ENCODE data around the gene HIVEP3.

DNA sequence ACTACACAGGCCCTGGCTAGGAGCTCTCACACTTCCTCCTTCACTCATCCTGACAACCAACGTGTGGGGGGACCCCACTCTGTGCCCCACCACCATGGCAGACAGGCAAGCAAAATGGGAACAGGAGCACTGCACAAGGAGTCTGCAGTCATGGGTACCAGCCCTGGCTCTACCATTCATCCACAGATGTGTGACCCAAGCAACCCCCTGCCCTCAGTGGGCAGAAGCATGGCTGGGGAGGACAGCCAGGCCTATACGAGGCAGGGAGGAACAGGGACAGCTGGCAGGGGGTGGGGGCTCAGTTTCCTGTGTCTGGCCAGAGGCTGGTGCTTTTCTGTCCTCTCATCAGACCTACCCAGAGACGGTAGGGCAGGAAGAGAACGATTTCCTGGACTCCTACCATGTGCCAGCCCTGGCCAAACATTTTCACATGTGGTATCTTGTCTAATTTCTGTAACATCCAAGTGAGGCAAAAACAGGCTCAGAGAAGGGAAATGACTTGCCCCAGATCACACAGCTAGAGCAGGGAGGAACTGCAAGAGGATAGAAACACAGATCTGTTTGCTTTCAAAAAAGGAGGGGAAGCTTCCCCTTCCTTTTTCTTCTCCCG lies 178.0 kb downstream of the HIVEP3 start:
- no peak for TF ChIP-seq ZNF274 (IDR thresholded peaks at IDR 0.05; ENCODE audit: low read depth, low read length)
- no peak for TF ChIP-seq SUZ12 (IDR thresholded peaks at IDR 0.05; ENCODE audit: extremely low read depth, insufficient read depth, insufficient read length)
